NCI-H1105 treated with DMSO at 0.1 percent for 48 hours (cell line): ENCODE measurements around the gene ECT2L.
A peak's percentile ranks its signal among the peaks of the same experiment; 100 is the strongest.

Experiments
- DNase-seq: peaks from one replicate; lab custom pipeline; 2025; lab: John Stamatoyannopoulos, UW

Gene ECT2L

DNA sequence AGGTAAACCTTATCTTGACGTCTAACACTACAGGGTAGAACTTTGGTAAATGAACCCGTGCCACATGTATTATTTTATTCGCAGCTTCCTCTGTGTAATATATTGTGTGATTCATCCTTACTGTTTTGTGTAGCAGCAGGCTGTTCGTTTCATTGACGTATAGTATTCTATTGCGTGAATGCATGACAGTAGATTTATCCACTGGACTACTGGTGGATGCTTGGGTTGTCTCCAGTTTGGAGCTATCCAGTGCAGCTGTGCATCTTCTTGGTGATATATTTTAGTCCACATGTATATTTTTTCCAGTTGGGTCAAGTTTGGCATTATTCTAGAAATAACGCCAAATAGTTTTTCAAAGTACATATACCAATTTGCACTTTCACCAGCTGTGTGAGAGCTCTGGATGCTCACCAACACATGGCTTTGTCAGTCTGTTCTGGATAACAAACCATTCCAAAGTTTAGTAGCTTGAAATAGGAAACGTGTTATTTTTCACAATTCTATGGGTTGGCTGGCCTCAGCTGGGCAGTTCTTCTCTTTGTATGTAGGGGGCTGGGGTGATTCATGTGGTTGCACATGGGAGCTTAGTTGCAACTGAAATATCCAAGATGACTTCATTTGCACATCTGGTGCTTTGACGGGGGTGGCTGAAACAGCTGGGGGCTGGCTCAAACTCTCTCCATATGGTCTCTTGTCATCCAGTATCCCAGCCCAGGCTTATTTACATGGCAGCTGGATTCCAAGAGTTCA is 9.3 kb downstream of the ECT2L start:
- DNase-seq = no peak

DNA sequence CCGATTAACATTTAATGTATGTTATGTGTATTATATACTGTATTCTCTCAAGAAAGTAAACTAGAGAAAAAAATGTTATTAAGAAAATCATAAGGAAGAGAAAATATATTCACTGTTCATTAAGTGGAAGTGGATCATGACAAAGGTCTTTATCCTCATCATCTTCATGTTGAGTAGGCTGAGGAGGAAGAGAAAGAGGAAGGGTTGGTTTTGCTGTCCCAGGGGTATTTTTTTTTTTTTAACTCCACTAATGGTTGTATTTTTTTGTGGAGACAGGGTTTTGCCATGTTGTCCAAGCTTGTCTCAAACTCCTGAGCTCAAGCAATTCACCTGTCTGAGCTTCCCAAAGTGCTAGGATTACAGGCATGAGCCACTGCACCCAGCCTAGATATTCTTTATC is 11.0 kb downstream of the ECT2L start:
- DNase-seq = no peak

- DNase-seq = no peak
Measured at GRCh38 chr6:138809677-138810076, 13.8 kb downstream of the ECT2L start.

GRCh38 chr6:138811866-138812265 is 16.0 kb downstream of the ECT2L start:
- DNase-seq = no peak

DNA sequence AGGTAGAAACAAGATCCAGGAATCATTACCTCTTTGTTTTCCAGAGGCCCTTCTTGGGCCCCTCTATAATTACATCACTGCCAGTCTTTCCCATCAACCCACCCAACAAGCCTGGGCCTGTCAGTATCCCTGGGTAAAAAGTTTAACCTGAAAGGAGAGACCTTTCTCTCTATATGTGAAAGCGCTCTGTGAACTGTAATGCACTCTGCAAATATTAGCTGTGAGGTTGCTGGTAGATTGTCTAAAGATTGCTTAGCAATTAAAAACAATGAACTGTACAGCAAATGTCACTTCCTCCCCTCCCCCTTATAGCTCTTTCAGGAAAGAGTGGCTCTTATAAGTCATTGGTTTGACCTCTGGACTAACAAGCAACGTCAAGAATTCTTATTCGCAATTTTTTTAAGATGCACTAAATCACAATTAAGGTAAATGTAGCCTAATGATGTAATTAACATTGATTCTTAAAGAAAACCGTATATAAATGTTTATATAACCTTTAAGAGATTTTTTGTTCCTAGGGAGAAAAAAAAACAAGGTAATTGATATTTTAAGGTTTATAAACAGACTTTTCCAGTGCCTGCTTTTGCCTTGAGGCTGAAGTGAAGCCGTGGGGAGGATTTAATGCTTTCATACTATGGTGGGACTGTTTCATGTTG is 18.4 kb downstream of the ECT2L start:
- peak; percentile 97 for DNase-seq

GRCh38 chr6:138815221-138815620 is 19.3 kb downstream of the ECT2L start:
- no peak for DNase-seq

DNA sequence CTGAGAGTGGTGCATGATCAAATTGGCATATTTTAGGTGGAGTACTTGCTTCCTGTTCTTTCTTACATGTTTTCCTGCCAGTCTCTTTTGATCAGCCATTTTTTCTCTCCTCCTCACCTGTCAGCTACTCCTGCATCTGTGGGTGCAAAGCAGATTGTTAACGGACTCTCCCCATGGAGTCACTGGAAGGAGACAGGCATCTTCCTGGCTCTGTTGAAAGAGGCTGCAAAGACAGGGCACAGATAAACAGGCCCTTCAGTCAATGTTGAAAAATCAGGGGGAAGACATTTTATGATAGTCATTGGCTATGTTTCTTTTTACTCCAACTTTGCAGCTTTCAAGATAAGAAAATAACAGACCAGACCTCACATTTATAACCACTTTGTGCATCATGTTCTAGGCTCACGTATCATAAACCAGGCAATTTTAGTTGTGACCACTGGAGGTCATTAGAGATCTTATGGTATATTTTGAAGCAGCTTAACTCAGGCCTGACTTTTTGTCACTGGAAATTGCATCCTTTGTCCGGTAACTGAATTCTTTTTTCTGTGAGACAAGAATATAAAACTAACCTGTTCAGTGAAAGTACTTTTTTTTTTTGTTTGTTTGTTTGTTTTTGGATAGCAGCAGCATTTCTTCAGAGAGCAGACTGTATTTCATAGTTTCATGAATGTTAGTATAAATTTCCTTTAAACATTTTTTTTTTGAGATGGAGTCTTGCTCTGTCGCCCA is 20.1 kb downstream of the ECT2L start:
- peak; percentile 84 for DNase-seq

DNA sequence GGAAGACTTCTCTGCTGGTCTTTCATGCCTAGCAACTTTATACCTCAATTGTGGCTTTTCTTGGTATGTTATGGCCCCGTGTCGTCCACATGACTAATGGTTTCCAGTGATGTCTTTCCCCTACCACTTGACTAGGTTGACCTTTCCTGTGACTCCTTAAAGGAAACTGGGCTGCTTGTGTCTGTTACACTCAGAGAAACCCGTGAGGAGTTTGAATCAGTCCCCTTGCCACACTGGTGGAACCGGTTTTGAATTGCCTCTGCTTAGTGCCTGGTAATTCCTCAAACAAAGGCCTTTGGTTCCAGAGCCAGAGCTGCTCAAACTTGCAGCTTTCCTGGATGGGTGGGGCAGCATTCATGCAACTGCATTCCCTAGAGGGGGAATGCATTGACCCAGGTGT is 21.9 kb downstream of the ECT2L start:
- peak; percentile 92 for DNase-seq

- DNase-seq = no peak
Measured at GRCh38 chr6:138818496-138819194, 22.8 kb downstream of the ECT2L start.

DNA sequence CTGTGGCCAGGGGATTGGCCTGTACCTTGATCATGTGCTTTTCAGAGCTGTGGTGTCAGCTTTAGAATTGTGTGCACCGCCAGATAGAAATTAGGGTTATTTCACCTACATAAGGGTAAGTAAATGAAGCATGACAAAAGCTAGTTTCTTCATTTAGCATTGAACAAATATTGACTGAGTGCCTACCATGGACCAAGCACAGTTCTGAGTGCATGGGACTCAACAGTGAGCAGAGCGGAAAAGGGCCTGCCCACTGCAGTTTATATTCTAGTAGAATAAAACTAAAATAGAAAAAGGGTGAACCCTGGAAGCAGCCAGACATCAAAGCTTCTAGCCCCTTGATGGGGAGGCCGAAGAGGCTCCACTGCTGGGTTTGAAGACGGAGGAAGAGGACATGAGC is 25.6 kb downstream of the ECT2L start:
- DNase-seq = no peak

DNA sequence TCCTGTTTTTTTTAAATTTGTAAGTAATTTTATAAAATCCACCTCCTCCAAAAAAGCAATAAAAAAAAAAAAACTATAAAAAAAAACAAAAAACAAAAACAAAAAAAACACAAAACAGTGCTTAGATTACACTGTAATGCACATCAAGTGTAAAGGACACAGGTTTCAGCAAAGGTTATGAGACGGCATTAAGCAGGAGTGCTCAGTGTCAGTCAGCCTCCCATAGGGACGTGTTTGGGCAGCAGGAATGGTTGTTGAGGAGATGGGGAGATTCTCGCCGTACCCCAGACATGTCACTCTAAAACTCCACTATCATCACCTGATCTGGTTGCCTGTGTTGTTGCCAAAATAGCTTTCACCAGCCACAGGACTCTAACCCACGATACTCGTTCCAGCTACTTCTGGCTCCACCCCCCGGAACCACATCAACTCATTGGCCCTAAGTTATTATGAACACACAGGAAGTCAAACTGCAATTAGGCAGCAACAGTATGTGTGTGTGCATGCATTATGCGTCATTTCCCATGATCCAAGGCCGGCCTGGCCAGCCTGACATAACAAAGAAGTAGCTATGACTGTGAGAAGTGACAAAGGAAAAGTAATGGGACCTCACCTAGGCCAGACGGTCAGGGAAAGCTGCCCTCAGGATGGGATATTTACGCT is 28.7 kb downstream of the ECT2L start:
- DNase-seq = no peak

DNA sequence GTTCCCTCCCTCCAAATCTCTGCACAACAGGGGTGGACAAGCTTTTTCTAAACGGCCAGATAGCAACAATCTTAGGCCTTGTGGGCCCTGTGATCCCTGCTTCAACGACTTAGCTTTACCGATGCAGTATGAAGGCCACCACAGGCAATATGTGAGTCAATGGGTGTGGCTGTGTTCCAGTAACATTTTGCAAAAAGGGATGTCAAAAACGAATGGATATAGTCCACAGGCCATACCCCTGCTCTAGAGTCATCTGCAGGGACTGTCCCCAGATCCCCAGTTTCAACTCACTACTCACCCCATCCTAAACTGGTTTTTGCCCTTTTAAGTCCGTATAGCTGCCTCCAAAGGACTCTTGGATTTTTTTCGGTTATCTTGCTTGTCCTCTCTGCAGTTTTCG is 34.4 kb downstream of the ECT2L start:
- no peak for DNase-seq

DNA sequence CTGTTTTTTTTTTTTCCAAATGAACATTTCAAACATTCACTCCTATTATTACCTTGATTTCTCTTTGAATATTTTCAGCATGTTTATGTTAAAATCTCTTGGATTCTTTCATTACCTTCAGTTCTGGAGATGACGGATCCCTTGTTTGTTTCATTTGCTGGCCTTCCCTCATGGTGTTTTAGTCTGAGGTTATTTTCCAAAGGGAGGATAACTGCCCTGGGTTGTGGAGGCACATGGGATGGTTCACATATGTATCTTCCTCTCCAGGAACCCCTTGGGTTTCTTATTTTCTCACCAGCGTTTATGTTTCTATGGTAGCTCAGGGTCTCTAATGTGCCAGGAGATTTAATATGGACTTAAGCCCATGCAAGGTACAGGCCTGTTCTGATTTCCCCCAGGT is 36.3 kb downstream of the ECT2L start:
- no peak for DNase-seq

GRCh38 chr6:138833816-138834539 is 38.1 kb downstream of the ECT2L start:
- peak; percentile 98 for DNase-seq

- no peak for DNase-seq
Measured at GRCh38 chr6:138837246-138837645, 41.4 kb downstream of the ECT2L start.

DNA sequence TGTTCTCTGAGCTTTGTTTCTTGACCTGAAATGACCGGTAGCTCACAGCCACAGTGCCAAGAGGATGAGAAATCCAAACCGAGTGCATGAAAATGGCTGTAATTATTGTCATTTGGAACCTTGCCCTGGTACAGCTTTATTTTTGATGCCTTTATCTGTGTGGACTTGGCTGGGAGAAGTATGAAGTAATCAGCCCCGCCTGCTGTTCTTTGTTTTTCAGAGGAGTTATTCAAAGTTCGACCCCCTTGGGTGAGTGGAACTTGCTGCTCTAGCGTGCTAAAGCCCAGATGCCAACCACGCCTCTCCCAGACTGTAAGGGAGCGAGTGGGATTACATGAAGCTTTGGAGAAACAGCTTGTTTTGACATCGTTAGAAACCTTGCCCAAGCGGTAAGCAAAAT is 48.3 kb downstream of the ECT2L start:
- peak; percentile 94 for DNase-seq

DNA sequence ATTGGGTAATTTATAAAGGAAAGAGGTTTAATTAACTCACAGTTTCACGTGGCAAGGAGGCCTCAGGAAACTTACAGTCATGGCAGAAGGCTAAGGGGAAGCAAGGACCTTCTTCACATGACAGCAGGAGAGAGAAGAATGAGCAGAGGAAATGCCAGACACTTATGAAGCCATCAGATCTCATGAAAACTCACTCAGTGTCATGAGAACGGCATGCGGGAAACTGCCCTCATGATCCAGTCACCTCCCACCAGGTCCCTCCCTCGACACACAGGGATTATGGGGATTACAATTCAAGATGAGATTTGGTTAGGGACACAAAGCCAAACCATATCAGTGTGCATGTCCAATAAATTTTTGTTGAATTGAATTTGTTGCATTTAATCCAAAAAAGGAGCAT is 52.0 kb downstream of the ECT2L start:
- no peak for DNase-seq

GRCh38 chr6:138848461-138848860 is 52.6 kb downstream of the ECT2L start:
- DNase-seq = no peak

DNA sequence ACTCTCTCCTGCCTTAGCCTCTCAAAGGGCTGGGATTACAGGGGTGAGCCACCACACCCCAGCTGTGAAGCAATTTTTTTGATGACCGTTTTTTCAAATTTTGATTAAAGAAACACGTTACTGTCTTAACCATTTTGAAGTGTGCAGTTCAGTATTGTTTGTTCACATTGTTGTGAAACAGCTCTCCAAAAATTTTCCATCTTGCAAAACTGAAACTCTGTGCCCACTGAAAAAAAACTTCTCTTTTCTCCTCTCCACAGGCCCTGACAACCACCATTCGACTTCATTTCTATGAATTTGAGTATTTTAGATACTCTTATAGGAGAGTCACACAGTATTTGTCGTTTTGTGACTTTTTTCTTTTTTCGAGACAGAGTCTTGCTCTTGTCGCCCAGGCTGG is 53.9 kb downstream of the ECT2L start:
- no peak for DNase-seq

DNA sequence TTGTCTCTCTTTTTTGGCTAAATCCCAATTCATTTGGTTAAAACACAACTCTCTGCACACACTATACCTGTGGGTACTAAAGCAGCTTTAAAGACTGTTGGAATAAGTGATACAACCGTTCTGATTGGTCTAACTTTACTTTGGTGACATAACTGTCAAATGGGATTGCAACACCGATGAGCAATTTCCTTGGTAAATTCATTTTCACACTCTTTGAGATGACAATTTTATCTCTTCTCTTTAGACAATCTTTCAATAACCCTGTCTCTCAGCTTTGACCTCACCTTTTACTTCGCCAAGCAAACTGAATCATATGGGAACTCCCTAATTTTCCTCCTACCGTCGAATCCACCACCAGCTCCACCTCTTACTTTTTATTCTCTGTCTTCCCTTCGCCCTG is 60.8 kb downstream of the ECT2L start:
- DNase-seq = no peak

- DNase-seq = no peak
Measured at GRCh38 chr6:138857775-138858174, 61.9 kb downstream of the ECT2L start.
